DND-41 (cell line): ENCODE data around the gene THSD4.

ENCODE experiments used
- EZH2 ChIP-seq: IDR thresholded peaks from 3 replicates; pipeline ENCODE4 v1.6.1; 2012; ENCODE audit warnings: borderline replicate concordance, low read depth, mild to moderate bottlenecking, moderate library complexity, low read length, inconsistent platforms; ENCODE audit not compliant: severe bottlenecking
- TF ChIP-seq, protein P1 (sequence below): IDR thresholded peaks from 2 replicates; pipeline ENCODE4 v1.5.1; 2012; ENCODE audit warnings: borderline replicate concordance, low read length, moderate library complexity, mild to moderate bottlenecking; ENCODE audit not compliant: poor library complexity, severe bottlenecking; ENCODE audit errors: extremely low read depth

DNA sequence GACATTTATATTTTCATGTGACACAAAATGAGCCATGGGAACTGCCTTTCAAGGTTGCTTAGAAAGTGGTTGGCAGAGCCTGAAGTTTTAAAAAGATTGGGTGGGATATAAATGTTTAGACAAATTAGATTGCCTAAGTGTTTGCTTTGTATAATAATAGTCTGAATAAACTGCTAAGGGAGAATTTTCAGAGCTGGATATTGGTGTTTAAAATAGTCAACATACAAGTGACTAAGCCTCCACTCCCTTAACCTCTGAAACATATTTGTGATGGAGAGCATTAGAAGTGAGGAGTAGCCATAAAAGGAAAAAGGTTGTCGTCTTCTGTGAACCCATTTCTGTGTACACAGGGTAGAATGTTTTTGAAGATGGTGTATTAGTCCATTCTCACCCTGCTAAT, 201.6 kb downstream of the THSD4 start:
- TF ChIP-seq, protein P1, sequence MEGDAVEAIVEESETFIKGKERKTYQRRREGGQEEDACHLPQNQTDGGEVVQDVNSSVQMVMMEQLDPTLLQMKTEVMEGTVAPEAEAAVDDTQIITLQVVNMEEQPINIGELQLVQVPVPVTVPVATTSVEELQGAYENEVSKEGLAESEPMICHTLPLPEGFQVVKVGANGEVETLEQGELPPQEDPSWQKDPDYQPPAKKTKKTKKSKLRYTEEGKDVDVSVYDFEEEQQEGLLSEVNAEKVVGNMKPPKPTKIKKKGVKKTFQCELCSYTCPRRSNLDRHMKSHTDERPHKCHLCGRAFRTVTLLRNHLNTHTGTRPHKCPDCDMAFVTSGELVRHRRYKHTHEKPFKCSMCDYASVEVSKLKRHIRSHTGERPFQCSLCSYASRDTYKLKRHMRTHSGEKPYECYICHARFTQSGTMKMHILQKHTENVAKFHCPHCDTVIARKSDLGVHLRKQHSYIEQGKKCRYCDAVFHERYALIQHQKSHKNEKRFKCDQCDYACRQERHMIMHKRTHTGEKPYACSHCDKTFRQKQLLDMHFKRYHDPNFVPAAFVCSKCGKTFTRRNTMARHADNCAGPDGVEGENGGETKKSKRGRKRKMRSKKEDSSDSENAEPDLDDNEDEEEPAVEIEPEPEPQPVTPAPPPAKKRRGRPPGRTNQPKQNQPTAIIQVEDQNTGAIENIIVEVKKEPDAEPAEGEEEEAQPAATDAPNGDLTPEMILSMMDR = no peak
- no peak for TF ChIP-seq EZH2
